GM19023 (cell line): ENCODE results near the gene LUZP1.
"Not testable (repeated sequence)": the region's sequence is repeated elsewhere in the genome, so short reads cannot be mapped to it uniquely, and the experiment has no call there.

Source experiments
- ATAC-seq: cut with Tn5 transposase; IDR thresholded peaks from one replicate; pipeline ENCODE4 v1.9.1; 2021; ENCODE audit warnings: mild to moderate bottlenecking, moderate library complexity; ENCODE audit not compliant: unreplicated experiment

Gene LUZP1

GRCh38 chr1:23168445-23169194, at the start of gene LUZP1:
Gene LUZP1, minus strand, starts transcription at chr1:23168856.
- ATAC-seq: peak; percentile 77

GRCh38 chr1:23217421-23218115, 48.9 kb upstream of the LUZP1 start, which contains the start of gene HTR1D:
Gene HTR1D, minus strand, starts transcription at chr1:23217502. Its CDS starts 23,283 bp downstream, at chr1:23194219.
- ATAC-seq: no peak

- ATAC-seq: no peak
Measured at GRCh38 chr1:23216771-23217420, 48.2 kb upstream of the LUZP1 start.

- no peak for ATAC-seq
Measured at GRCh38 chr1:23215751-23216449, 47.2 kb upstream of the LUZP1 start.

GRCh38 chr1:23215291-23215690, 46.6 kb upstream of the LUZP1 start:
- no peak for ATAC-seq

GRCh38 chr1:23214640-23215039, 46.0 kb upstream of the LUZP1 start:
- ATAC-seq: no peak

GRCh38 chr1:23211955-23212354, 43.3 kb upstream of the LUZP1 start:
- ATAC-seq: no peak

GRCh38 chr1:23210963-23211362, 42.3 kb upstream of the LUZP1 start:
- no peak for ATAC-seq

GRCh38 chr1:23210351-23210785, 41.7 kb upstream of the LUZP1 start:
- no peak for ATAC-seq

- no peak for ATAC-seq
Measured at GRCh38 chr1:23209770-23210169, 41.1 kb upstream of the LUZP1 start.

GRCh38 chr1:23208527-23208926, 39.9 kb upstream of the LUZP1 start:
- no peak for ATAC-seq

GRCh38 chr1:23207733-23208132, 39.1 kb upstream of the LUZP1 start:
- ATAC-seq: not testable (repeated sequence)

GRCh38 chr1:23202263-23202749, 33.6 kb upstream of the LUZP1 start:
- ATAC-seq: no peak

- ATAC-seq: no peak
Measured at GRCh38 chr1:23200883-23201282, 32.2 kb upstream of the LUZP1 start.

GRCh38 chr1:23198373-23198772, 29.7 kb upstream of the LUZP1 start:
- no peak for ATAC-seq

- no peak for ATAC-seq
Measured at GRCh38 chr1:23196627-23197328, 28.1 kb upstream of the LUZP1 start.

- no peak for ATAC-seq
Measured at GRCh38 chr1:23194119-23194984, 25.7 kb upstream of the LUZP1 start.

- ATAC-seq: no peak
Measured at GRCh38 chr1:23193391-23194118, 24.9 kb upstream of the LUZP1 start.

- ATAC-seq: no peak
Measured at GRCh38 chr1:23191199-23191598, 22.5 kb upstream of the LUZP1 start.
